ENCODE measurements around the gene CFAP20.
"Not testable (repeated sequence)": the region's sequence is repeated elsewhere in the genome, so short reads cannot be mapped to it uniquely, and the experiment has no call there.

Gene CFAP20

GRCh38 chr16:58095575-58095960 is 33.6 kb downstream of the CFAP20 start:
- not testable (repeated sequence) for DNase-seq

- DNase-seq, result no peak
Measured at GRCh38 chr16:58094791-58095574, 34.2 kb downstream of the CFAP20 start.

GRCh38 chr16:58094026-58094425 is 35.2 kb downstream of the CFAP20 start:
- no peak for DNase-seq

GRCh38 chr16:58090396-58090795 is 38.8 kb downstream of the CFAP20 start:
- DNase-seq, result not testable (repeated sequence)

- no peak for DNase-seq
Measured at GRCh38 chr16:58088091-58088490, 41.1 kb downstream of the CFAP20 start.

GRCh38 chr16:58087209-58087913 is 41.8 kb downstream of the CFAP20 start:
- no peak for DNase-seq

GRCh38 chr16:58086381-58087208 is 42.6 kb downstream of the CFAP20 start:
- DNase-seq, result no peak

GRCh38 chr16:58085584-58086251 is 43.5 kb downstream of the CFAP20 start:
- DNase-seq, result no peak

GRCh38 chr16:58085171-58085570 is 44.0 kb downstream of the CFAP20 start:
- DNase-seq, result no peak

- no peak for DNase-seq
Measured at GRCh38 chr16:58084635-58085034, 44.5 kb downstream of the CFAP20 start.

GRCh38 chr16:58082381-58082780 is 46.8 kb downstream of the CFAP20 start:
- DNase-seq, result no peak

- not testable (repeated sequence) for DNase-seq
Measured at GRCh38 chr16:58080657-58081056, 48.5 kb downstream of the CFAP20 start.

- no peak for DNase-seq
Measured at GRCh38 chr16:58077796-58078195, 51.4 kb downstream of the CFAP20 start.

- DNase-seq, result no peak
Measured at GRCh38 chr16:58076514-58076913, 52.7 kb downstream of the CFAP20 start.

- DNase-seq, result no peak
Measured at GRCh38 chr16:58074657-58075056, 54.5 kb downstream of the CFAP20 start.

GRCh38 chr16:58073086-58073485 is 56.1 kb downstream of the CFAP20 start:
- DNase-seq, result not testable (repeated sequence)

- DNase-seq, result not testable (repeated sequence)
Measured at GRCh38 chr16:58072134-58072533, 57.0 kb downstream of the CFAP20 start.

- DNase-seq, result no peak
Measured at GRCh38 chr16:58070585-58070984, 58.6 kb downstream of the CFAP20 start.
